Lower leg skin (tissue), 4 donors: Measurements from ENCODE around the gene HTATIP2. TPM values are rescaled to one million over a fixed set of nuclear protein-coding genes. Genes with fewer than 3 reads are reported as not detected.

ENCODE experiments used
- DNase-seq, 2 donors: peaks; one replicate each; pipeline ENCODE4 v3.0.0-alpha.2; 2019; ENCODE audit warnings: low spot score in 2 of 2
- H3K4me3 ChIP-seq: fragments of 200-600 bp; sonication (generic); 2 replicates; pipeline ENCODE4 v1.5.1; 2017; ENCODE audit warnings: mild to moderate bottlenecking, low read depth; ENCODE audit not compliant: poor library complexity, severe bottlenecking
- CTCF ChIP-seq, 3 donors: fragments of 450-650 bp; IDR thresholded peaks; one replicate each; pipeline ENCODE4 v1.5.1; 2016; ENCODE audit warnings: antibody characterized with exemption in 3 of 3, mild to moderate bottlenecking in 3 of 3, moderate library complexity in 2 of 3
- POLR2A ChIP-seq, 2 donors: fragments of 450-650 bp; IDR thresholded peaks; one replicate each; pipeline ENCODE4 v1.6.1; 2016 to 2017; ENCODE audit warnings: antibody characterized with exemption in 2 of 2, mild to moderate bottlenecking in 1 of 2, moderate library complexity in 1 of 2
- WGBS, 2 donors: methylation state at CpG; one replicate each; pipeline ENCODE4 v1.1.5; 2018; 5-methylcytosine and 5-hydroxymethylcytosine counted together
- intact Hi-C: fragments of 100-400 bp; cut with DNase I; formaldehyde crosslinking; loops from one replicate; pipeline ENCODE4 v1.15.0; 2023; ENCODE audit warnings: low total_unique reads
- total RNA-seq, 4 donors: library from RNA; depleted of rRNA; stranded (reverse); fragments of >200 nt; gene quantifications; one replicate each; pipeline ENCODE4 v1.1.0, GENCODE V29; 2016

HTATIP2 gene
- total RNA-seq = 10 to 100 TPM; 41.4 to 63.2 (median 54.9) TPM

DNA sequence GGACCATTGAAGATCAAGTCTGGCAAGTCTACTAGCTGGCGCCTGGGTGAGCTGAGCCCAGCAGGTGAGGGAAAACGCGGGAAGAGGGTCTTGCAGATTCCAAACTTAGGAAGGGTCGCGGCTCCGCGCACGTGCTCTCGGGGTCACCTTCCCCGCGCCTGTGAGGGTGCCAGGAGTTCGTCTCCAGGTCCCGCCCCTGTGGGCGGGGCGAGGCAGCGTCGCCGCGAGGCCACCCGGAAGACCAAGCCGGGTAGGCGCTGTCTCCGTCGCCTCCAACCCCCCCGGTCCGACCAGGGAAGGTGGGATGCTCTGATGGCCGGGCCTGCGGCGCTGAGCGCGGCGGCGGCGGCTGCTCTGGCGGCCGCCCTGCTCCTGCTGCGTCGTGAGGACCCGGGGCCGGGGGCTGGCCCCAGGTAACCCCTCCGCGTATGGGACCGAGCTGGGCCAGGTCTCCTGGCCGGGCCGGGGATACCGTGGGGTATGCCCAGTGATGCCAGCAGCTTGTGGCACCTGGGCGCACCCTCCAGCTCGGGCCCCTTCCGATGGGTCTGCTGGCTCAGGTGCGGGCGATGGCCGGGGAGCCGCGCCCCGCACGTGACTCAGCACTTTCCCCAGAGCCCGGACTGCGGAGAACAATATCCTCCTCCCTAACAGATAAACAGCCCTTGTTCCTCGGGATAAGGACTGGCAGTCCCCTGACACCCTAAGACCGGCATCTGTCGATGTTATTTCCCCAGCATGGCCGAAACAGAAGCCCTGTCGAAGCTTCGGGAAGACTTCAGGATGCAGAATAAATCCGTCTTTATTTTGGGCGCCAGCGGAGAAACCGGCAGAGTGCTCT is at the start of gene HTATIP2:
TSS of gene HTATIP2 (plus strand) at position 215 of the 841 bp plus-strand sequence. CDS start at position 739, 524 bp downstream.
- WGBS, 2 donors = 2 to 3% methylated on average over 32 to 49 of the region's 68 CpGs
- TF ChIP-seq POLR2A (IDR thresholded peaks at IDR 0.05) = no peak
- TF ChIP-seq CTCF (IDR thresholded peaks at IDR 0.05) = no peak
- DNase-seq = peak; percentile 70 to 94
- H3K4me3 ChIP-seq = peak within 1 kb of the TSS; percentile 74
- intact Hi-C loops = no loop called here

- intact Hi-C loops = no loop called here
- DNase-seq = no peak
- TF ChIP-seq POLR2A (IDR thresholded peaks at IDR 0.05) (no peak), CTCF (IDR thresholded peaks at IDR 0.05) (no peak)
- 31 to 38% methylated on average over 1 of the region's 1 CpG for WGBS, 2 donors
- no peak overlapping the region for H3K4me3 ChIP-seq
These were observed 47.7 kb upstream of the HTATIP2 start for GRCh38 chr11:20315800-20316199.

DNA sequence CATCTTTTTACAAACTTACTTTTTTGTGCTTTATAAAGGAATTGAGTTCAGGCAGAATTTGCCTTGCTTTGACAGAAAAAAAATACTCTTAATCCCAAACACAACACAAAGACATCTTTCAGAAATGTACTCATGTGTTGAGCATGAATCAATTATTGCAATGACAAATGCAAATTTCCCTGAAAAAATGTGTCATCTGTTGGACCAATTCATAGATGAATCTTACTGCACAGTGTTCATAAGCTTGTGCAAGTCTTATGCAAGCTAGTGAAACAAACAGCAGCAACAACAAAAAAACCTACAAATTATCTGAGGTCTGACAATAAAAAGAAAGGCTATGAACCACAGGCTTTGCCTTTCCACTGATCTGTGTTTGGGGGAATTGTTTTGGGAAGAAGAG is 42.3 kb upstream of the HTATIP2 start:
- intact Hi-C loops = no loop called here
- no peak overlapping the region for H3K4me3 ChIP-seq

DNA sequence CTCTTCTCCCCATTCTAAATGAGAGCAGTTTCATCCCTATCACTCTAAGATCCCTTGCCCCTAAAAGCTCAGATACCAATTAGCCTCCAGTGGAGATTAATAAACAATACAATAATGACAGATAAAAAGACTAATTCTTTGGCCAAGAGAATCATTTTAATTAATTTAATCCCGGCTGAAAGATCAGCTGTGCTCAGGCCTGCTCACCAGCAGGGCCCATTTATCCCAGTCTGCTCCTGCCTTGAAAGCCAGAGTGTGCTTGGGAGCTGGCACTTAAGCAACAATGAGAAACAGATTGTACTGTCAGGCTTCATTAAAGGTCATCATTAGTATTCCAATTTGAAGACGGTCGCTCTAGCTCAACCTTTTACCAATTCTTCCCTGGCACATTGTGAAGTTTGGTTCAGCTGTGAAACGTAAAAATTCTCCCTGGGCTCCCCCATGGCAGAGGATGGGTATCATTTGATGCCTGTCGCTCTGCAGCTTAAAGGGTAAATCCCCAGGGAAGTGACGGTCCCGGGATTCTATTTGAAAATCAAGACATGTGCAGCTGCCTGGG is 36.1 kb upstream of the HTATIP2 start:
- no peak for DNase-seq
- no peak for TF ChIP-seq CTCF (IDR thresholded peaks at IDR 0.05)
- TF ChIP-seq POLR2A (IDR thresholded peaks at IDR 0.05) = no peak
- intact Hi-C loops = no loop called here
- 53 to 58% methylated on average over 7 of the region's 7 CpGs for WGBS, 2 donors
- H3K4me3 ChIP-seq = no peak overlapping the region

More for the DNA sequence above, 42.3 kb upstream of the HTATIP2 start:
- no peak for TF ChIP-seq POLR2A (IDR thresholded peaks at IDR 0.05)
- TF ChIP-seq CTCF (IDR thresholded peaks at IDR 0.05) = no peak
- no peak for DNase-seq

- no peak for TF ChIP-seq CTCF (IDR thresholded peaks at IDR 0.05)
- 75 to 77% methylated on average over 1 of the region's 1 CpG for WGBS, 2 donors
- no peak overlapping the region for H3K4me3 ChIP-seq
- intact Hi-C loops = no loop called here
- no peak for DNase-seq
These were observed 27.5 kb upstream of the HTATIP2 start for GRCh38 chr11:20336056-20336455.
